Upper lobe of left lung (tissue), 4 donors: Measurements from ENCODE around the gene MAP3K13.

Experiments used
- CTCF ChIP-seq, 6 experiments: fragments of 450-650 bp in 4 of 6; fragments of 200-600 bp in 2 of 6; sonication (generic) in 2 of 6; IDR thresholded peaks; one replicate each; pipeline ENCODE4 v1.5.1; 2016 to 2019; ENCODE audit warnings: antibody characterized with exemption in 6 of 6
- EP300 ChIP-seq, 4 donors: sonication (generic); formaldehyde crosslinking; IDR thresholded peaks; one replicate each; pipeline ENCODE4 v1.5.1; 2017; ENCODE audit warnings: antibody characterized with exemption in 4 of 4, control low read depth in 2 of 4
- POLR2A ChIP-seq, 4 donors: fragments of 450-650 bp; IDR thresholded peaks; one replicate each; pipeline ENCODE4 v1.5.1; 2016 to 2017; ENCODE audit warnings: antibody characterized with exemption in 4 of 4, mild to moderate bottlenecking in 2 of 4
- POLR2AphosphoS5 ChIP-seq, 2 donors: sonication (generic); formaldehyde crosslinking; IDR thresholded peaks; one replicate each; pipeline ENCODE4 v1.5.1; 2017; ENCODE audit warnings: antibody characterized with exemption in 2 of 2

DNA sequence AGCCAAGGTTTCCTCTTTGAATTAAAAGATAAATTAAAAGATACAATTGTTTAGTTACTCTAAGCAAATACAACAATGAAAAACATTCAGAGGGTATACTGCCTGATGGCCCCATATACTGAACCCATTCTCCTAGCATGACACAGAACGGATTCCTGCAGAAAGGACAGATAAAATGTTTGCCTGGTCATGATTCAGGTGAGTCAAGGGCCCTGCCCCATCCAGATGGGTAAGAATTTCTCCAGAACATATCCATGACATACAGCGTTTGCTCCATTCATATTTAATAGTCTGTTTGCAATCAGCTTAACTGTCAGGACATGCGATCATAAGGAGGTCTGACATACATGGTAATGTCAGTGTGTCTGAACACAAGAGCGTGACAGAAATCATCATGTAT is 127.3 kb downstream of the MAP3K13 start:
- TF ChIP-seq POLR2AphosphoS5 (IDR thresholded peaks at IDR 0.05) (no peak), CTCF (IDR thresholded peaks at IDR 0.05) (no peak), POLR2A (IDR thresholded peaks at IDR 0.05) (no peak), EP300 (IDR thresholded peaks at IDR 0.05) (no peak)
